GM06990 (cell line): ENCODE data around the gene REST.

Source experiments
- DNase-seq: peaks from one replicate; pipeline ENCODE4 v3.0.0-alpha.2; 2011; ENCODE audit not compliant: insufficient read length; ENCODE audit errors: extremely low read depth
- H3K27me3 ChIP-seq: replicated peaks from 2 replicates; pipeline ENCODE4 v1.6.0; 2011; ENCODE audit warnings: low read length; ENCODE audit not compliant: control insufficient read depth, insufficient read depth
- H3K36me3 ChIP-seq: 2 replicates; pipeline ENCODE4 v1.5.1; 2011; ENCODE audit warnings: low read length; ENCODE audit not compliant: control insufficient read depth, insufficient read depth
- H3K4me3 ChIP-seq: replicated peaks from 2 replicates; pipeline ENCODE4 v1.5.1; 2011; ENCODE audit warnings: low read depth, mild to moderate bottlenecking, control low read depth, low read length
- CTCF ChIP-seq: IDR thresholded peaks from 2 replicates; pipeline ENCODE4 v1.5.1; 2011; ENCODE audit warnings: low read length, control low read depth, mild to moderate bottlenecking, inconsistent platforms; ENCODE audit not compliant: insufficient read depth, poor library complexity, severe bottlenecking

The REST gene

GRCh38 chr4:56870946-56871345, 36.8 kb upstream of the REST start:
- H3K36me3 ChIP-seq: no peaks in the 10 kb centered on the region
- DNase-seq: no peak
- no peaks in the 10 kb centered on the region for H3K27me3 ChIP-seq
- no peak for TF ChIP-seq CTCF
- no peak overlapping the region for H3K4me3 ChIP-seq

DNA sequence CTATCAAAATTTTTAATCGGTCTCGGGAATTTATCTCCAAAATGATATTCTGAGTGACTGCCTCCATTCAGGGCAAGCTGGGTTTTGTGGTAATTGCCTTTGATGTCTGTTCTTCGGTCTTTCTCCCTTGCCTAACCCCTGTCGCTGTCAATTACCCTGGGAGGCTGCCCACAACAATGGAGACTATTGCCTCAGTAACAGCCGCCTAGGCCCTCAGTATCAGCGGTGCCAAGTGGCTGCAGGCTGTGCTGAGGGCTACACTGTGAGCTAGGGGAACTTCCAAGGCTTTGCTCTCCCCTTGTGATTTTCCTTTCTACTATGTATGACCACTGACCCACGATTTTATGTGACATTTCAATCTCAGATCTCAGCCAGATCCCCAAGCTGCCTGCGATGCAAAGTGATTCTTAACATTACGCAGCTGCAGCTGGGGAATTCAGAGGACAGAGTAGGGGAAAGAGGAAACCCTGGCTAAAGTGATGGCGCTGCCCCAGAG, 36.3 kb upstream of the REST start:
- Histone ChIP-seq H3K27me3 (no peaks in the 10 kb centered on the region), H3K4me3 (no peak overlapping the region), H3K36me3 (no peaks in the 10 kb centered on the region)
- no peak for DNase-seq
- no peak for TF ChIP-seq CTCF

DNA sequence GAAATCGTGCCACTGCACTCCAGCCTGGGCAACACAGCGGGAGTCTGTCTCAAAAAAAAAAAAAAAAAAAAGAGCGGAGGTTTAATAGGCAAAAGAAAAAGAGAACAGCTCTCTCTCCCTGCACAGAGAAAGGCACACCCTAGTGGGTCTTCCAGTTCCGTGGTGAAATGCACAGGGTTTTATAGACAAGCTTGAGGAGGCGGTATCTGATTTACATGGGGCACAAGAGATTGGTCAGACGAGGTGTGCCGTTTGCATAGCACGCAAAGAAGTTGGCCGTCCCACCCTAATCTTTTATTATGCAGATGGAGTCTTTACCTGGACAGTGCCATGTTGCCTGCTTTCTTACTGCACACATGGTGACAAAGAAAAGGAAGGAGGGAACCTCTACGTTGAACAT, 33.5 kb upstream of the REST start:
- Histone ChIP-seq H3K4me3 (no peak overlapping the region), H3K36me3 (no peaks in the 10 kb centered on the region), H3K27me3 (no peaks in the 10 kb centered on the region)
- TF ChIP-seq CTCF: no peak
- DNase-seq: no peak

- no peaks in the 10 kb centered on the region for H3K36me3 ChIP-seq
- DNase-seq: no peak
- no peak for TF ChIP-seq CTCF
- H3K27me3 ChIP-seq: no peaks in the 10 kb centered on the region
- no peak overlapping the region for H3K4me3 ChIP-seq
Measured at GRCh38 chr4:56874923-56875322, 32.8 kb upstream of the REST start.

DNA sequence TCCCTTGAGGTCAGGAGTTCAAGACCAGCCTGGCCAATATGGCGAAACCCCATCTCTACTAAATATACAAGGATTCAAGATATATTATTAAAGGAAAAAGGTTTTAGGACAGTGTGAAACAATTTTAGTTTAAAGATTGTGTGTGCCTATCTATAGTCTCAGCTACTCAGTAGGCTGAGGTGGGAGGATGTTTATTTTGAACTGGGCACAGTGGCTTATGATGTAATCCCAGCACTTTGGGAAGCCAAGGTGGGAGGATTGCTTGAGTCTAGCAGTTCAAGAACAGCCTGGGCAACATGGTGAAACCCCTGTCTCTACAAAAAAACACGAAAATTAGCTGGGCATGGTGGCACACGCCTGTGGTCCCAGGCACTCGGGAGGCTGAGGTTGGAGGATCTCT, 31.4 kb upstream of the REST start:
- TF ChIP-seq CTCF: no peak
- Histone ChIP-seq H3K27me3 (no peaks in the 10 kb centered on the region), H3K4me3 (no peak overlapping the region), H3K36me3 (no peaks in the 10 kb centered on the region)
- no peak for DNase-seq

GRCh38 chr4:56879996-56880395, 27.7 kb upstream of the REST start:
- no peak for TF ChIP-seq CTCF
- H3K4me3 ChIP-seq: no peak overlapping the region
- no peaks in the 10 kb centered on the region for H3K36me3 ChIP-seq
- DNase-seq: no peak
- H3K27me3 ChIP-seq: no peaks in the 10 kb centered on the region
